Adrenal gland (tissue), 12 donors: Measurements from ENCODE around the gene CORO1C. TPM values are rescaled to one million over a fixed set of nuclear protein-coding genes. Genes with fewer than 3 reads are reported as not detected.

Experiments
- DNase-seq, 7 donors: peaks; one replicate each; pipeline ENCODE4 v3.0.0-alpha.2; 2019 to 2020
- H3K27ac ChIP-seq, 5 donors: fragments of 200-600 bp; sonication (generic) in 4 of 5; 1 replicate in 3 of 5; 2 replicates in 2 of 5; pipeline versions ENCODE4 v1.5.1 to v1.8.0; 2016 to 2020; ENCODE audit warnings: mild to moderate bottlenecking in 1 of 5
- H3K27me3 ChIP-seq: fragments of 200-600 bp; 2 replicates; pipeline ENCODE4 v1.8.0; 2021
- H3K36me3 ChIP-seq, 2 donors: fragments of 200-600 bp; replicated peaks in 1 of 2; 1 replicate in 1 of 2; 2 replicates in 1 of 2; pipeline versions ENCODE4 v1.5.1 to v1.8.0; 2018 to 2022
- H3K4me1 ChIP-seq, 2 donors: fragments of 200-600 bp; replicated peaks in 1 of 2; 1 replicate in 1 of 2; 2 replicates in 1 of 2; pipeline versions ENCODE4 v1.5.1 to v1.8.0; 2018 to 2021
- H3K4me3 ChIP-seq, 4 donors: fragments of 200-600 bp; sonication (generic) in 3 of 4; one replicate each; pipeline ENCODE4 v1.5.1; 2016 to 2018
- H3K9me3 ChIP-seq, 3 donors: fragments of 200-600 bp; sonication (generic) in 1 of 3; replicated peaks in 1 of 3; 1 replicate in 2 of 3; 2 replicates in 1 of 3; pipeline versions ENCODE4 v1.5.1 to v1.8.0; 2016 to 2021
- CTCF ChIP-seq, 6 experiments: fragments of 450-650 bp in 4 of 6; fragments of 200-600 bp in 2 of 6; sonication (generic) in 1 of 6; IDR thresholded peaks; 1 replicate in 5 of 6; 2 replicates in 1 of 6; pipeline versions ENCODE4 v1.5.1 to v1.8.0; 2016 to 2021; ENCODE audit warnings: antibody characterized with exemption in 6 of 6, mild to moderate bottlenecking in 2 of 6, moderate library complexity in 1 of 6
- POLR2A ChIP-seq, 2 donors: fragments of 450-650 bp; IDR thresholded peaks; one replicate each; pipeline ENCODE4 v1.6.1; 2017; ENCODE audit warnings: antibody characterized with exemption in 2 of 2, mild to moderate bottlenecking in 2 of 2, moderate library complexity in 1 of 2
- WGBS, 4 donors: extraction: QIAGEN DNeasy Blood & Tissue Kit in 2 of 4; methylation state at CpG; one replicate each; pipeline versions ENCODE4 v1.1.5 to v1.1.7; 2013 to 2017; 5-methylcytosine and 5-hydroxymethylcytosine counted together
- intact Hi-C, 2 donors: fragments of 100-400 bp; cut with DNase I; formaldehyde crosslinking; loops; one replicate each; pipeline versions ENCODE4 v1.14.1 to v1.15.0; 2022 to 2023
- polyA plus RNA-seq, 3 donors: library from polyadenylated mRNA; stranded (reverse); fragments of 200-250 nt in 2 of 3; fragments of 350-450 nt in 1 of 3; fragmentation: Illumina TruSeq in 1 of 3; extraction: RNeasy Lipid Tissue Mini Kit (QIAGEN cat#74804) in 1 of 3; gene quantifications; one replicate each; pipeline ENCODE4 v1.2.3, GENCODE V29; 2013 to 2014
- total RNA-seq, 9 donors: library from RNA; depleted of rRNA in 4 of 9; stranded (reverse); fragments of >200 nt in 4 of 9; fragments of 120-200 nt in 1 of 9; fragmentation: NEBNext Ultra II Directional in 1 of 9; extraction: Animal tissue kit (Norgen Biotek cat#: 25700) in 1 of 9; gene quantifications; one replicate each; pipeline versions ENCODE4 v1.1.0 to v1.2.4, GENCODE V29; 2013 to 2023
- donor health status: healthy with polysubstance abuse.
- donor health status: Bipolar disorder and iron deficiency.
- donor health status: DM: yes; HTN: yes; CAD: no.
- donor health status: DM: no; HTN: no; CAD: no.
- donor health status: DM: no; HTN: no; CAD: no.
- donor health status: DM: yes; HTN: yes; CAD: no.

The CORO1C gene
- total and polyA plus RNA-seq, 12 donors, result 17.4 to 124 (median 71.4) TPM

GRCh38 chr12:108678104-108678730, 53.1 kb downstream of the CORO1C start:
- TF ChIP-seq CTCF (IDR thresholded peaks at IDR 0.05) (no peak), POLR2A (IDR thresholded peaks at IDR 0.05) (no peak)
- WGBS, 4 donors, result 82 to 93% (median 86%) methylated on average over 9 of the region's 9 CpGs

GRCh38 chr12:108677381-108677780, 53.9 kb downstream of the CORO1C start:
- Histone ChIP-seq H3K4me3 (no peak overlapping the region), H3K9me3 (no peaks in the 10 kb centered on the region), H3K4me1 (no peaks in the 10 kb centered on the region), H3K27me3 (no peaks in the 10 kb centered on the region), H3K27ac (no peak overlapping the region), H3K36me3 (peaks cover 0 to 8% of the 10 kb centered on the region in 2 donors)
- intact Hi-C loops, result no loop called here
- 92 to 96% (median 93%) methylated on average over 3 of the region's 3 CpGs for WGBS, 4 donors
- DNase-seq, result no peak
- TF ChIP-seq CTCF (IDR thresholded peaks at IDR 0.05) (no peak), POLR2A (IDR thresholded peaks at IDR 0.05) (no peak)

More at GRCh38 chr12:108678104-108678730, 53.1 kb downstream of the CORO1C start:
- Histone ChIP-seq H3K9me3 (no peaks in the 10 kb centered on the region), H3K4me1 (no peaks in the 10 kb centered on the region), H3K27me3 (no peaks in the 10 kb centered on the region), H3K27ac (no peak overlapping the region), H3K36me3 (peaks cover 0 to 8% of the 10 kb centered on the region in 2 donors), H3K4me3 (no peak overlapping the region)
- intact Hi-C loops, result no loop called here
- DNase-seq, result no peak

GRCh38 chr12:108676707-108677106, 54.6 kb downstream of the CORO1C start:
- intact Hi-C loops, result no loop called here
- no peaks in the 10 kb centered on the region for H3K27me3 ChIP-seq
- WGBS, 4 donors, result 88 to 94% (median 90%) methylated on average over 5 of the region's 5 CpGs
- peaks cover 0 to 8% of the 10 kb centered on the region in 2 donors for H3K36me3 ChIP-seq
- H3K4me1 ChIP-seq, result no peaks in the 10 kb centered on the region
- no peak for DNase-seq
- TF ChIP-seq CTCF (IDR thresholded peaks at IDR 0.05), result no peak
- no peak for TF ChIP-seq POLR2A (IDR thresholded peaks at IDR 0.05)
- H3K9me3 ChIP-seq, result no peaks in the 10 kb centered on the region
- no peak overlapping the region for H3K27ac ChIP-seq
- H3K4me3 ChIP-seq, result no peak overlapping the region

GRCh38 chr12:108675792-108676191, 55.5 kb downstream of the CORO1C start:
- Histone ChIP-seq H3K4me3 (no peak overlapping the region), H3K27me3 (no peaks in the 10 kb centered on the region), H3K4me1 (no peaks in the 10 kb centered on the region), H3K36me3 (peaks cover 0 to 8% of the 10 kb centered on the region in 2 donors), H3K9me3 (no peaks in the 10 kb centered on the region), H3K27ac (no peak overlapping the region)
- 89 to 92% (median 91%) methylated on average over 4 of the region's 4 CpGs for WGBS, 4 donors
- TF ChIP-seq CTCF (IDR thresholded peaks at IDR 0.05), result no peak
- no peak for TF ChIP-seq POLR2A (IDR thresholded peaks at IDR 0.05)
- no peak for DNase-seq
- intact Hi-C loops, result no loop called here
